NB4 (cell line): ENCODE data around the gene GSTO2.

Experiments used
- MYC ChIP-seq: IDR thresholded peaks from 2 replicates; pipeline ENCODE4 v1.6.1; 2011; ENCODE audit warnings: low read depth, low read length
- POLR2A ChIP-seq: IDR thresholded peaks from 2 replicates; pipeline ENCODE4 v1.6.1; 2011; ENCODE audit warnings: mild to moderate bottlenecking; ENCODE audit not compliant: insufficient read length; ENCODE audit errors: extremely low read depth
- TF ChIP-seq, protein P1 (sequence below): IDR thresholded peaks from 2 replicates; pipeline ENCODE4 v1.6.1; 2011; ENCODE audit warnings: low read depth, low read length
- TF ChIP-seq, protein P2 (sequence below): IDR thresholded peaks from one replicate; pipeline ENCODE4 v1.5.1; 2012; ENCODE audit warnings: low read depth, low read length

DNA sequence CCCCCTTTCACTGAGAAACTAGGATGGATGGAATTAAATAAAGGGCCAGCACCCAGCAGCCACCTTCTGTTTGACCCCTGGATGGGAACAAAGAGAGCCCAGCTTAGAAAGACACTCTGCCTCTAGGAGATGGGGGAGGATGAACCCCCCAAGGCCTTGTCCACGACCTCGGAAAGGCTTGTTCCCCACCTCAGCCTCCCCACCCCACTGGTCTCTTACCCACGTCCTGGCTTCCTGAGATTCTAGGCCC is 59.6 kb downstream of the GSTO2 start:
- TF ChIP-seq POLR2A, result no peak
- TF ChIP-seq, protein P1, sequence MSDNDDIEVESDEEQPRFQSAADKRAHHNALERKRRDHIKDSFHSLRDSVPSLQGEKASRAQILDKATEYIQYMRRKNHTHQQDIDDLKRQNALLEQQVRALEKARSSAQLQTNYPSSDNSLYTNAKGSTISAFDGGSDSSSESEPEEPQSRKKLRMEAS, result no peak
- TF ChIP-seq, protein P2, sequence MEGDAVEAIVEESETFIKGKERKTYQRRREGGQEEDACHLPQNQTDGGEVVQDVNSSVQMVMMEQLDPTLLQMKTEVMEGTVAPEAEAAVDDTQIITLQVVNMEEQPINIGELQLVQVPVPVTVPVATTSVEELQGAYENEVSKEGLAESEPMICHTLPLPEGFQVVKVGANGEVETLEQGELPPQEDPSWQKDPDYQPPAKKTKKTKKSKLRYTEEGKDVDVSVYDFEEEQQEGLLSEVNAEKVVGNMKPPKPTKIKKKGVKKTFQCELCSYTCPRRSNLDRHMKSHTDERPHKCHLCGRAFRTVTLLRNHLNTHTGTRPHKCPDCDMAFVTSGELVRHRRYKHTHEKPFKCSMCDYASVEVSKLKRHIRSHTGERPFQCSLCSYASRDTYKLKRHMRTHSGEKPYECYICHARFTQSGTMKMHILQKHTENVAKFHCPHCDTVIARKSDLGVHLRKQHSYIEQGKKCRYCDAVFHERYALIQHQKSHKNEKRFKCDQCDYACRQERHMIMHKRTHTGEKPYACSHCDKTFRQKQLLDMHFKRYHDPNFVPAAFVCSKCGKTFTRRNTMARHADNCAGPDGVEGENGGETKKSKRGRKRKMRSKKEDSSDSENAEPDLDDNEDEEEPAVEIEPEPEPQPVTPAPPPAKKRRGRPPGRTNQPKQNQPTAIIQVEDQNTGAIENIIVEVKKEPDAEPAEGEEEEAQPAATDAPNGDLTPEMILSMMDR, result no peak
- TF ChIP-seq MYC, result 0 out of 2 replicates have a peak, but pooled peaks have one; percentile 24
